Stomach (tissue), 9 donors: ENCODE measurements around the gene EHD3. TPM values are rescaled to one million over a fixed set of nuclear protein-coding genes. Genes with fewer than 3 reads are reported as not detected.
A peak's percentile ranks its signal among the peaks of the same experiment; 100 is the strongest.

Experiments
- DNase-seq, 2 donors: peaks; one replicate each; pipeline versions ENCODE4 v3.0.0 to v3.0.0-alpha.2; 2013 to 2019
- H3K27ac ChIP-seq, 5 donors: fragments of 200-600 bp in 4 of 5; sonication (generic) in 4 of 5; one replicate each; pipeline ENCODE4 v1.5.1; 2013 to 2019; ENCODE audit warnings: mild to moderate bottlenecking in 1 of 5, moderate library complexity in 1 of 5
- H3K27me3 ChIP-seq, 3 donors: fragments of 200-600 bp; sonication (generic); one replicate each; pipeline ENCODE4 v1.5.1; 2017 to 2019; ENCODE audit warnings: mixed run types in 1 of 3
- H3K36me3 ChIP-seq, 4 donors: fragments of 200-600 bp; sonication (generic); 1 replicate in 3 of 4; 2 replicates in 1 of 4; pipeline ENCODE4 v1.5.1; 2016 to 2019
- H3K4me1 ChIP-seq, 4 donors: fragments of 200-600 bp; sonication (generic); one replicate each; pipeline ENCODE4 v1.5.1; 2016 to 2019
- H3K4me3 ChIP-seq, 4 donors: fragments of 200-600 bp; sonication (generic) in 3 of 4; one replicate each; pipeline ENCODE4 v1.5.1; 2016 to 2019; ENCODE audit warnings: mild to moderate bottlenecking in 1 of 4
- H3K9me3 ChIP-seq, 4 donors: fragments of 200-600 bp; sonication (generic); one replicate each; pipeline ENCODE4 v1.5.1; 2016 to 2019
- EP300 ChIP-seq: sonication (generic); formaldehyde crosslinking; IDR thresholded peaks from one replicate; pipeline ENCODE4 v1.6.1; 2017; ENCODE audit warnings: antibody characterized with exemption
- POLR2A ChIP-seq, 4 donors: fragments of 450-650 bp; IDR thresholded peaks; one replicate each; pipeline ENCODE4 v1.6.1; 2016; ENCODE audit warnings: antibody characterized with exemption in 4 of 4, control low read depth in 2 of 4, mild to moderate bottlenecking in 1 of 4, moderate library complexity in 1 of 4
- POLR2AphosphoS5 ChIP-seq, 3 donors: sonication (generic); formaldehyde crosslinking; IDR thresholded peaks; one replicate each; pipeline ENCODE4 v1.6.1; 2016; ENCODE audit warnings: antibody characterized with exemption in 3 of 3
- WGBS, 5 donors: extraction: QIAGEN DNeasy Blood & Tissue Kit in 3 of 5; methylation state at CpG; one replicate each; pipeline versions ENCODE4 v1.1.5 to v1.1.7; 2013 to 2018; 5-methylcytosine and 5-hydroxymethylcytosine counted together
- intact Hi-C: fragments of 100-400 bp; cut with DNase I; formaldehyde crosslinking; loops from one replicate; pipeline ENCODE4 v1.15.1; 2023; ENCODE audit warnings: low total_unique reads
- polyA plus RNA-seq, 3 donors: library from polyadenylated mRNA; stranded (reverse); fragments of 200-250 nt; gene quantifications; one replicate each; pipeline ENCODE4 v1.2.3, GENCODE V29; 2013
- total RNA-seq, 5 donors: library from RNA; depleted of rRNA; stranded (reverse); fragments of >200 nt; gene quantifications; one replicate each; pipeline versions ENCODE4 v1.1.0 to v1.2.3, GENCODE V29; 2014 to 2016
- TF ChIP-seq, protein P1 (sequence below), 7 experiments: fragments of 450-650 bp in 4 of 7; fragments of 200-600 bp in 3 of 7; sonication (generic) in 3 of 7; IDR thresholded peaks; one replicate each; pipeline ENCODE4 v1.5.1; 2016 to 2019; ENCODE audit warnings: antibody characterized with exemption in 7 of 7, control low read depth in 2 of 7, mild to moderate bottlenecking in 1 of 7
- donor health status: healthy with polysubstance abuse.
- donor health status: Bipolar disorder and iron deficiency.
- donor health status: healthy.

The EHD3 gene
- total and polyA plus RNA-seq, 8 donors = 0.45 to 7.5 (median 3.6) TPM

- DNase-seq = no peak
- Histone ChIP-seq H3K36me3 (no peaks in the 10 kb centered on the region), H3K9me3 (no peaks in the 10 kb centered on the region), H3K4me3 (no peak overlapping the region), H3K4me1 (no peaks in the 10 kb centered on the region), H3K27me3 (no peaks in the 10 kb centered on the region), H3K27ac (no peak overlapping the region)
- intact Hi-C loops = no loop called here
- TF ChIP-seq POLR2A (IDR thresholded peaks at IDR 0.05) (no peak), EP300 (no peak), POLR2AphosphoS5 (IDR thresholded peaks at IDR 0.05) (no peak)
- TF ChIP-seq, protein P1, sequence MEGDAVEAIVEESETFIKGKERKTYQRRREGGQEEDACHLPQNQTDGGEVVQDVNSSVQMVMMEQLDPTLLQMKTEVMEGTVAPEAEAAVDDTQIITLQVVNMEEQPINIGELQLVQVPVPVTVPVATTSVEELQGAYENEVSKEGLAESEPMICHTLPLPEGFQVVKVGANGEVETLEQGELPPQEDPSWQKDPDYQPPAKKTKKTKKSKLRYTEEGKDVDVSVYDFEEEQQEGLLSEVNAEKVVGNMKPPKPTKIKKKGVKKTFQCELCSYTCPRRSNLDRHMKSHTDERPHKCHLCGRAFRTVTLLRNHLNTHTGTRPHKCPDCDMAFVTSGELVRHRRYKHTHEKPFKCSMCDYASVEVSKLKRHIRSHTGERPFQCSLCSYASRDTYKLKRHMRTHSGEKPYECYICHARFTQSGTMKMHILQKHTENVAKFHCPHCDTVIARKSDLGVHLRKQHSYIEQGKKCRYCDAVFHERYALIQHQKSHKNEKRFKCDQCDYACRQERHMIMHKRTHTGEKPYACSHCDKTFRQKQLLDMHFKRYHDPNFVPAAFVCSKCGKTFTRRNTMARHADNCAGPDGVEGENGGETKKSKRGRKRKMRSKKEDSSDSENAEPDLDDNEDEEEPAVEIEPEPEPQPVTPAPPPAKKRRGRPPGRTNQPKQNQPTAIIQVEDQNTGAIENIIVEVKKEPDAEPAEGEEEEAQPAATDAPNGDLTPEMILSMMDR (IDR thresholded peaks at IDR 0.05) = no peak
- WGBS, 5 donors = 79 to 85% (median 84%) methylated on average over 5 of the region's 5 CpGs
Observed at GRCh38 chr2:31286961-31287550, 53.1 kb downstream of the EHD3 start.

DNA sequence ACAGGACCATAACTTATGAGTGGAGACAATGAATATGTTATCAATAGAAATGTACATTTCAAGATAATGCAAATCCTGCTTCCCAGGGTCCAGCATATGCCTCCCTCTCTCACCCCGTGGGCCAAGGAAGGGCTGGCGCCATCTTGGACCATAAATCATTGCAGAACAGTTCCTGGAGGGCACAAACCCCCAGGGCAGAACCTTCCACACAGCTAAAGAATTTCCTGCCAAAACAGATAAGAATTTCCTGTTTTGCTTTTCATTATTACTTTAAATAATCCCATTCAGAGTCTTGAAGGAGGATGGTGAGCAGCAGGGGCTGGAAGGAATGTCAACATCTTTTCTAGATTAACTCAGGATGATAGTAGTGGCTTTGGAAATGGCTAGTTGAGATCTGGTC is 53.7 kb downstream of the EHD3 start:
- 56 to 75% (median 60%) methylated on average over 2 of the region's 2 CpGs for WGBS, 5 donors
- H3K27me3 ChIP-seq = no peaks in the 10 kb centered on the region
- H3K4me1 ChIP-seq = no peaks in the 10 kb centered on the region
- TF ChIP-seq POLR2AphosphoS5 (IDR thresholded peaks at IDR 0.05) (no peak), EP300 (no peak), POLR2A (IDR thresholded peaks at IDR 0.05) (no peak)
- TF ChIP-seq, protein P1 (IDR thresholded peaks at IDR 0.05) = no peak
- no peaks in the 10 kb centered on the region for H3K9me3 ChIP-seq
- H3K27ac ChIP-seq = no peak overlapping the region
- DNase-seq = no peak
- intact Hi-C loops = no loop called here
- no peak overlapping the region for H3K4me3 ChIP-seq
- H3K36me3 ChIP-seq = no peaks in the 10 kb centered on the region

DNA sequence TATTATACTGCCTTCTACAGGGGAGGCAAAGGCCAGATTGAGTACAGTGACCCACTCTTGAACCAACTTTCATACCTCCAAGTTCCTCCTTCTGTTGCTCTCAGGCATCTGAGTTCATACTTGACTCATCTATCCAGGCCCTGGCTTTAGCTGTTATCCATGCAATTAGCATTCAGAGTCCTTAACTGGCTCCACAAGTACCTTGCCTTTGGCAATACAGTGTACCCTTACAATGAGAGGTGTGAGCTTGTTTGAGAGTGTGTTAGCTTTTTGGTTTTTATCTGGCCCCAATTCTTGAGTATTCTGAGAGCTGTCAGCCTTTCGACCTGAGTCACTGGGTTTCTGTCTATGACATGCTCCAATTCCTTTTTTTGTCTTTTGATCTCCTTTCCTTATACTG is 60.2 kb downstream of the EHD3 start:
- intact Hi-C loops = no loop called here
- Histone ChIP-seq H3K9me3 (no peaks in the 10 kb centered on the region), H3K36me3 (no peaks in the 10 kb centered on the region), H3K27me3 (no peaks in the 10 kb centered on the region), H3K4me1 (peaks cover 0 to 8% (median 0%) of the 10 kb centered on the region in 4 donors), H3K4me3 (no peak overlapping the region), H3K27ac (no peak overlapping the region)
- TF ChIP-seq EP300 (no peak), POLR2AphosphoS5 (IDR thresholded peaks at IDR 0.05) (no peak), POLR2A (IDR thresholded peaks at IDR 0.05) (no peak)
- TF ChIP-seq, protein P1 (IDR thresholded peaks at IDR 0.05) = no peak
- no peak for DNase-seq
- WGBS, 5 donors = 58 to 88% (median 65%) methylated on average over 1 of the region's 1 CpG

GRCh38 chr2:31296641-31297287 is 62.8 kb downstream of the EHD3 start:
- WGBS, 5 donors = 49 to 73% (median 66%) methylated on average over 8 of the region's 8 CpGs
- TF ChIP-seq POLR2A (IDR thresholded peaks at IDR 0.05) (no peak), EP300 (no peak), POLR2AphosphoS5 (IDR thresholded peaks at IDR 0.05) (no peak)
- TF ChIP-seq, protein P1 (IDR thresholded peaks at IDR 0.05) = no peak

More at GRCh38 chr2:31296641-31297287, 62.8 kb downstream of the EHD3 start:
- Histone ChIP-seq H3K27me3 (no peaks in the 10 kb centered on the region), H3K27ac (peak overlapping the region in 1 of 5 donors; percentile 12), H3K9me3 (no peaks in the 10 kb centered on the region), H3K4me3 (no peak overlapping the region), H3K36me3 (no peaks in the 10 kb centered on the region), H3K4me1 (peaks cover 0 to 8% (median 0%) of the 10 kb centered on the region in 4 donors)
- intact Hi-C loops = no loop called here
- no peak for DNase-seq
